Heart left ventricle (tissue), 16 donors: ENCODE data around the gene CENPA. TPM values are rescaled to one million over a fixed set of nuclear protein-coding genes. Genes with fewer than 3 reads are reported as not detected.
A peak's percentile ranks its signal among the peaks of the same experiment; 100 is the strongest.

Experiments
- ATAC-seq, 4 donors: fragments of 200-7000 bp; cut with Tn5 transposase; one replicate each; pipeline ENCODE4 v1.9.1; 2020 to 2022; ENCODE audit warnings: moderate library complexity in 4 of 4, mild to moderate bottlenecking in 3 of 4, moderate number of reproducible peaks in 1 of 4
- DNase-seq, 5 donors: peaks; one replicate each; pipeline ENCODE4 v3.0.0-alpha.2; 2020
- H3K27ac ChIP-seq, 12 donors: fragments of 200-600 bp; sonication (generic) in 4 of 12; one replicate each; pipeline versions ENCODE4 v1.5.0 to v1.8.0; 2016 to 2022; ENCODE audit warnings: mild to moderate bottlenecking in 2 of 12
- H3K27me3 ChIP-seq, 9 donors: fragments of 200-600 bp; sonication (generic) in 2 of 9; one replicate each; pipeline versions ENCODE4 v1.5.1 to v1.8.0; 2016 to 2022; ENCODE audit warnings: mild to moderate bottlenecking in 3 of 9
- H3K36me3 ChIP-seq, 9 donors: fragments of 200-600 bp; sonication (generic) in 2 of 9; one replicate each; pipeline versions ENCODE4 v1.5.0 to v1.8.0; 2018 to 2022; ENCODE audit warnings: mild to moderate bottlenecking in 2 of 9
- H3K4me1 ChIP-seq, 12 donors: fragments of 200-600 bp; sonication (generic) in 4 of 12; one replicate each; pipeline versions ENCODE4 v1.5.0 to v1.8.0; 2016 to 2022; ENCODE audit warnings: mild to moderate bottlenecking in 3 of 12
- H3K4me3 ChIP-seq, 12 donors: fragments of 200-600 bp; sonication (generic) in 4 of 12; one replicate each; pipeline versions ENCODE4 v1.5.0 to v1.8.0; 2017 to 2022; ENCODE audit warnings: mild to moderate bottlenecking in 9 of 12, moderate library complexity in 4 of 12
- H3K9me3 ChIP-seq, 12 donors: fragments of 200-600 bp; sonication (generic) in 4 of 12; one replicate each; pipeline versions ENCODE4 v1.5.0 to v1.8.0; 2016 to 2022; ENCODE audit warnings: mild to moderate bottlenecking in 1 of 12
- CTCF ChIP-seq, 12 donors: fragments of 200-600 bp; sonication (generic) in 4 of 12; IDR thresholded peaks; one replicate each; pipeline versions ENCODE4 v1.5.0 to v1.8.0; 2018 to 2022; ENCODE audit warnings: antibody characterized with exemption in 12 of 12, mild to moderate bottlenecking in 5 of 12
- POLR2A ChIP-seq, 2 donors: fragments of 450-650 bp; IDR thresholded peaks; one replicate each; pipeline ENCODE4 v1.6.1; 2017; ENCODE audit warnings: antibody characterized with exemption in 2 of 2, mild to moderate bottlenecking in 2 of 2, moderate library complexity in 2 of 2
- WGBS, 4 donors: extraction: QIAGEN DNeasy Blood & Tissue Kit in 2 of 4; methylation state at CpG; one replicate each; pipeline versions ENCODE4 v1.1.5 to v1.1.7; 2013 to 2018; 5-methylcytosine and 5-hydroxymethylcytosine counted together
- intact Hi-C, 10 donors: fragments of 100-400 bp; cut with DNase I; formaldehyde crosslinking; loops; one replicate each; pipeline versions ENCODE4 v1.11.1 to v1.14.2; 2022
- polyA plus RNA-seq, 2 donors: library from polyadenylated mRNA; stranded (reverse); fragments of 200-250 nt; gene quantifications; one replicate each; pipeline ENCODE4 v1.2.3, GENCODE V29; 2013
- total RNA-seq, 9 donors: library from RNA; depleted of rRNA in 2 of 9; stranded (reverse); fragments of >200 nt in 2 of 9; fragmentation: NEBNext Ultra II Directional in 3 of 9; extraction: Animal tissue kit (Norgen Biotek cat#: 25700) in 3 of 9; gene quantifications; one replicate each; pipeline versions ENCODE4 v1.1.0 to v1.2.4, GENCODE V29; 2016 to 2023
- donor health status: ischemic (EF 13 %, LVEDD 7.1; RV severe dilation, severe dysfunction).
- donor health status: healthy with polysubstance abuse.
- donor health status: DM: no; HTN: yes; CAD: no.
- donor health status: DM: no; HTN: no; CAD: no.
- donor health status: ischemic (EF 25% LVEDD 6.9; RV normal size, moderate dysfunction).
- donor health status: ischemic (EF 25% LVEDD 5.7; RV mildly dilated, moderate dysfunction).
- donor health status: healthy.
- donor health status: DM: yes; HTN: yes; CAD: no.
- donor health status: ischemic (EF 35%, LVEDD 5.7; RV mildly dilated, moderate dysfunction).
- donor health status: nonischemic (EF 11% LVEDD 7.7; RV severe dilation, severe dysfunction).
- donor health status: DM: yes; HTN: yes; CAD: no.
- donor health status: PGD.
- donor health status: ischemic (EF 29% LVEDD 5.4; RV normal size, mild dysfunction).
- donor health status: nonischemic (EF 23%, LVEDD 6.1; RV moderate dilation, normal function).

CENPA gene
- total and polyA plus RNA-seq, 11 donors = 0.25 to 26.8 (median 3.2) TPM; not detected in 1

- no peak overlapping the region for H3K27ac ChIP-seq
- no peaks in the 10 kb centered on the region for H3K36me3 ChIP-seq
- intact Hi-C loops = no loop called here
- ATAC-seq (no peak), DNase-seq (no peak)
- H3K4me1 ChIP-seq = peaks cover 0 to 5% (median 2%) of the 10 kb centered on the region in 12 donors
- H3K9me3 ChIP-seq = no peaks in the 10 kb centered on the region
- TF ChIP-seq CTCF (IDR thresholded peaks at IDR 0.05) = no peak
- TF ChIP-seq POLR2A (IDR thresholded peaks at IDR 0.05) = no peak
- H3K4me3 ChIP-seq = no peak overlapping the region
- H3K27me3 ChIP-seq = no peaks in the 10 kb centered on the region
- 85 to 90% (median 86%) methylated on average over 3 of the region's 3 CpGs for WGBS, 4 donors
Observed at GRCh38 chr2:26752656-26753055, 33.2 kb upstream of the CENPA start.

DNA sequence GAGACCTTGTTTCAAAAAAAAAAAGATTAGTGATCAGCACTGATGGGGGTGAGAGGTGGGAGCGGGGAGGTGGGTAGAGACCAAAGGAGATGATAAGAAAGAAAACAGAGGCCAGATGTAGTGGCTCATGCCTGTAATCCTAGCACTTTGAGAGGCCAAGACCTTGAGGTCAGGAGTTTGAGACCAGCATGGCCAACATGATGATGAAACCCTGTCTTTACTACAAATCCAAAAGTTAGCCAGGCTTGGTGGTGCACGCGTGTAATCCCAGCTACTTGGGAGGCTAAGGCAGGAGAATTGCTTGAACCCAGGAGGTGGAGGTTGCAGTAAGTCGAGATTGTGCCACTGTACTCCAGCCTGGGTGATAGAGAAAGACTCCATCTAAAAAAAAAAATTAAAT is 31.3 kb upstream of the CENPA start:
- Histone ChIP-seq H3K27me3 (no peaks in the 10 kb centered on the region), H3K4me3 (no peak overlapping the region), H3K4me1 (peaks cover 0 to 17% (median 10%) of the 10 kb centered on the region in 12 donors), H3K27ac (no peak overlapping the region), H3K9me3 (no peaks in the 10 kb centered on the region), H3K36me3 (no peaks in the 10 kb centered on the region)
- no peak for ATAC-seq
- intact Hi-C loops = no loop called here
- 93 to 100% (median 96%) methylated on average over 4 of the region's 4 CpGs for WGBS, 4 donors
- no peak for DNase-seq
- no peak for TF ChIP-seq POLR2A (IDR thresholded peaks at IDR 0.05)

- Histone ChIP-seq H3K9me3 (no peaks in the 10 kb centered on the region), H3K36me3 (no peaks in the 10 kb centered on the region), H3K4me3 (no peak overlapping the region), H3K4me1 (peaks cover 0 to 17% (median 10%) of the 10 kb centered on the region in 12 donors), H3K27ac (no peak overlapping the region), H3K27me3 (no peaks in the 10 kb centered on the region)
- TF ChIP-seq CTCF (IDR thresholded peaks at IDR 0.05) = no peak
- no peak for TF ChIP-seq POLR2A (IDR thresholded peaks at IDR 0.05)
- intact Hi-C loops = no loop called here
- DNase-seq (no peak), ATAC-seq (no peak)
- WGBS, 4 donors = 80 to 86% (median 86%) methylated on average over 4 of the region's 4 CpGs
Observed at GRCh38 chr2:26754972-26755670, 30.7 kb upstream of the CENPA start.

DNA sequence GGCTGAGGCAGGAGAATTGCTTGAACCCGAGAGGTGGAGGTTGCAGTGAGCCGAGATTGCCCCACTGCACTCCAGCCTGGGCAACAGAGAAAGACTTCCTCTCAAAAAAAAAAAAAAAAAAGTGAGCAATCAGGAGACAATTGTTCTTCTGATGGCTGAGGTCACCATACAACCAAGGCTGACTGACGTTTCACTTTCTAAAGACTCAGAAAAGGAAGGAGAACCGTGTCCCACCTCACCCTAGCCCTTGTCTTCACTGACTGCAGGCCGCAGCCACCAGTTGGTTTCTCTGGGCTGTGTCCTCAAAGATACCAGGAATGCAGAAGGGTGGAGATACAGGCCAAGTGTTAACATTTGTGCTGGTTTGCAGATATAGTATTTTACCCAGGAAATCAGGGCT is 29.5 kb upstream of the CENPA start:
- no peaks in the 10 kb centered on the region for H3K9me3 ChIP-seq
- H3K36me3 ChIP-seq = no peaks in the 10 kb centered on the region
- peak in 1 of 4 donors; percentile 51 for ATAC-seq
- intact Hi-C loops = no loop called here
- WGBS, 4 donors = 58 to 77% (median 70%) methylated on average over 5 of the region's 5 CpGs
- TF ChIP-seq POLR2A (IDR thresholded peaks at IDR 0.05) (no peak), CTCF (IDR thresholded peaks at IDR 0.05) (no peak)
- H3K27ac ChIP-seq = peak overlapping the region in 3 of 12 donors; percentile 6 to 85 (median 22)
- no peak for DNase-seq
- no peak overlapping the region for H3K4me3 ChIP-seq
- peaks cover 0 to 17% (median 10%) of the 10 kb centered on the region in 12 donors for H3K4me1 ChIP-seq
- no peaks in the 10 kb centered on the region for H3K27me3 ChIP-seq
